Gastroesophageal sphincter (tissue), 4 donors: Measurements from ENCODE around the gene SERPINA12. TPM values are rescaled to one million over a fixed set of nuclear protein-coding genes. Genes with fewer than 3 reads are reported as not detected.

Experiments
- ATAC-seq: fragments of 150-250 bp; one replicate; pipeline ENCODE4 v1.9.1; 2016; ENCODE audit warnings: mild to moderate bottlenecking, moderate library complexity
- H3K27ac ChIP-seq, 4 donors: fragments of 200-600 bp; sonication (generic) in 3 of 4; 1 replicate in 3 of 4; 2 replicates in 1 of 4; pipeline ENCODE4 v1.5.1; 2016 to 2019
- H3K27me3 ChIP-seq: fragments of 200-600 bp; sonication (generic); one replicate; pipeline ENCODE4 v1.5.1; 2019
- H3K36me3 ChIP-seq, 2 donors: fragments of 200-600 bp; sonication (generic); one replicate each; pipeline ENCODE4 v1.5.1; 2019; ENCODE audit warnings: control low read depth in 1 of 2
- H3K4me1 ChIP-seq, 3 donors: fragments of 200-600 bp; sonication (generic); 1 replicate in 2 of 3; 2 replicates in 1 of 3; pipeline ENCODE4 v1.5.1; 2016 to 2019; ENCODE audit warnings: control low read depth in 2 of 3
- H3K4me3 ChIP-seq, 2 donors: fragments of 200-600 bp; sonication (generic); one replicate each; pipeline ENCODE4 v1.5.1; 2019; ENCODE audit warnings: mild to moderate bottlenecking in 1 of 2, moderate library complexity in 1 of 2
- H3K9me3 ChIP-seq, 3 donors: fragments of 200-600 bp; sonication (generic); one replicate each; pipeline ENCODE4 v1.5.1; 2017 to 2019; ENCODE audit warnings: control low read depth in 2 of 3
- EP300 ChIP-seq: sonication (generic); formaldehyde crosslinking; IDR thresholded peaks from one replicate; pipeline ENCODE4 v1.6.1; 2017; ENCODE audit warnings: antibody characterized with exemption, mild to moderate bottlenecking
- POLR2A ChIP-seq, 2 donors: fragments of 450-650 bp; IDR thresholded peaks; one replicate each; pipeline ENCODE4 v1.6.1; 2017; ENCODE audit warnings: antibody characterized with exemption in 2 of 2, mild to moderate bottlenecking in 2 of 2, moderate library complexity in 1 of 2
- POLR2AphosphoS5 ChIP-seq: sonication (generic); formaldehyde crosslinking; IDR thresholded peaks from one replicate; pipeline ENCODE4 v1.6.1; 2017; ENCODE audit warnings: antibody characterized with exemption
- WGBS, 2 donors: methylation state at CpG; one replicate each; pipeline ENCODE4 v1.1.5; 2018; ENCODE audit warnings: low coverage in 1 of 2; 5-methylcytosine and 5-hydroxymethylcytosine counted together
- total RNA-seq, 4 donors: library from RNA; depleted of rRNA; stranded (reverse); fragments of >200 nt; gene quantifications; one replicate each; pipeline ENCODE4 v1.1.0, GENCODE V29; 2016
- TF ChIP-seq, protein P1 (sequence below), 4 experiments: fragments of 200-600 bp in 2 of 4; fragments of 450-650 bp in 2 of 4; sonication (generic) in 1 of 4; IDR thresholded peaks; one replicate each; pipeline ENCODE4 v1.5.1; 2017 to 2019; ENCODE audit warnings: antibody characterized with exemption in 4 of 4, mild to moderate bottlenecking in 2 of 4, moderate library complexity in 2 of 4

The SERPINA12 gene
- total RNA-seq, 4 donors from 2014 or later, result not detected

- Histone ChIP-seq H3K27ac (no peak overlapping the region), H3K9me3 (no peaks in the 10 kb centered on the region), H3K4me3 (no peak overlapping the region), H3K4me1 (peaks cover 0 to 7% (median 0%) of the 10 kb centered on the region in 3 donors), H3K27me3 (peaks cover 25% of the 10 kb centered on the region), H3K36me3 (no peaks in the 10 kb centered on the region)
- TF ChIP-seq POLR2AphosphoS5 (no peak), POLR2A (IDR thresholded peaks at IDR 0.05) (no peak)
- 0 to 45% methylated on average over 4 to 10 of the region's 14 CpGs for WGBS, 2 donors
- ATAC-seq, result no peak
These were observed 61.0 kb downstream of the SERPINA12 start for GRCh38 chr14:94448071-94448808.

GRCh38 chr14:94447206-94447605 is 62.1 kb downstream of the SERPINA12 start:
- 61 to 69% methylated on average over 3 of the region's 3 CpGs for WGBS, 2 donors
- no peaks in the 10 kb centered on the region for H3K36me3 ChIP-seq
- H3K4me1 ChIP-seq, result peaks cover 0 to 7% (median 0%) of the 10 kb centered on the region in 3 donors
- ATAC-seq, result no peak
- peaks cover 22% of the 10 kb centered on the region for H3K27me3 ChIP-seq
- no peak overlapping the region for H3K4me3 ChIP-seq
- H3K27ac ChIP-seq, result no peak overlapping the region
- no peak for TF ChIP-seq POLR2A (IDR thresholded peaks at IDR 0.05)
- no peak for TF ChIP-seq POLR2AphosphoS5
- TF ChIP-seq, protein P1, sequence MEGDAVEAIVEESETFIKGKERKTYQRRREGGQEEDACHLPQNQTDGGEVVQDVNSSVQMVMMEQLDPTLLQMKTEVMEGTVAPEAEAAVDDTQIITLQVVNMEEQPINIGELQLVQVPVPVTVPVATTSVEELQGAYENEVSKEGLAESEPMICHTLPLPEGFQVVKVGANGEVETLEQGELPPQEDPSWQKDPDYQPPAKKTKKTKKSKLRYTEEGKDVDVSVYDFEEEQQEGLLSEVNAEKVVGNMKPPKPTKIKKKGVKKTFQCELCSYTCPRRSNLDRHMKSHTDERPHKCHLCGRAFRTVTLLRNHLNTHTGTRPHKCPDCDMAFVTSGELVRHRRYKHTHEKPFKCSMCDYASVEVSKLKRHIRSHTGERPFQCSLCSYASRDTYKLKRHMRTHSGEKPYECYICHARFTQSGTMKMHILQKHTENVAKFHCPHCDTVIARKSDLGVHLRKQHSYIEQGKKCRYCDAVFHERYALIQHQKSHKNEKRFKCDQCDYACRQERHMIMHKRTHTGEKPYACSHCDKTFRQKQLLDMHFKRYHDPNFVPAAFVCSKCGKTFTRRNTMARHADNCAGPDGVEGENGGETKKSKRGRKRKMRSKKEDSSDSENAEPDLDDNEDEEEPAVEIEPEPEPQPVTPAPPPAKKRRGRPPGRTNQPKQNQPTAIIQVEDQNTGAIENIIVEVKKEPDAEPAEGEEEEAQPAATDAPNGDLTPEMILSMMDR (IDR thresholded peaks at IDR 0.05), result no peak
- TF ChIP-seq EP300, result no peak
- H3K9me3 ChIP-seq, result no peaks in the 10 kb centered on the region

DNA sequence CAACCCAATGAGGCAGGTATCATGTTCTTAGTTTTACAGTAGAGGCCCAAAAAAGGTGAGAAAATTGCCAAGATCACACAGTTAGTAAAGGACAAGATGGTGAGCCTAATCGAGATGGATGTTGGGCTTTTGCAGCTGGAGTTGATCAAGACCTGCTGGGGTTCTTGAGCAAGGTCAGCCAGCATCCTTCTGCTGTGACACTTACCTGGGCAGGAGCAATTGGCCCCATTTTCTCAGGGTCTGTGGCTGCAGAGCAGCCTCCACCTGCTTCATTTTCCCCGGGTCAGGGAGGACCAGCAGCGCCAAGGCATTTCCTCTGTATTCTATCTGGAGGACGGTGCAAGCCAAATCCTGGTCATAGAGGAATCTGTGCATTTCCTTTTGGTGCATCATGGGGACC is 63.1 kb downstream of the SERPINA12 start:
- TF ChIP-seq, protein P1 (IDR thresholded peaks at IDR 0.05), result no peak
- TF ChIP-seq EP300 (no peak), POLR2A (IDR thresholded peaks at IDR 0.05) (no peak), POLR2AphosphoS5 (no peak)
- Histone ChIP-seq H3K27ac (no peak overlapping the region), H3K4me3 (no peak overlapping the region), H3K27me3 (peaks cover 12% of the 10 kb centered on the region), H3K4me1 (peaks cover 0 to 7% (median 0%) of the 10 kb centered on the region in 3 donors), H3K36me3 (no peaks in the 10 kb centered on the region), H3K9me3 (no peaks in the 10 kb centered on the region)
- ATAC-seq, result no peak
- WGBS, 2 donors, result 86% methylated on average over 1 of the region's 4 CpGs; no CpG with 5 or more reads in 1 of the 2 donors

- TF ChIP-seq, protein P1 (IDR thresholded peaks at IDR 0.05), result no peak
- TF ChIP-seq EP300, result no peak
- no peak for TF ChIP-seq POLR2AphosphoS5
- TF ChIP-seq POLR2A (IDR thresholded peaks at IDR 0.05), result no peak
- Histone ChIP-seq H3K9me3 (no peaks in the 10 kb centered on the region), H3K36me3 (no peaks in the 10 kb centered on the region), H3K27ac (no peak overlapping the region), H3K27me3 (peaks cover 10% of the 10 kb centered on the region), H3K4me1 (peaks cover 0 to 7% (median 0%) of the 10 kb centered on the region in 3 donors), H3K4me3 (no peak overlapping the region)
- no peak for ATAC-seq
- WGBS, 2 donors, result 63% methylated on average over 1 of the region's 1 CpG; no CpG with 5 or more reads in 1 of the 2 donors
These were observed 64.3 kb downstream of the SERPINA12 start for GRCh38 chr14:94445003-94445402.

DNA sequence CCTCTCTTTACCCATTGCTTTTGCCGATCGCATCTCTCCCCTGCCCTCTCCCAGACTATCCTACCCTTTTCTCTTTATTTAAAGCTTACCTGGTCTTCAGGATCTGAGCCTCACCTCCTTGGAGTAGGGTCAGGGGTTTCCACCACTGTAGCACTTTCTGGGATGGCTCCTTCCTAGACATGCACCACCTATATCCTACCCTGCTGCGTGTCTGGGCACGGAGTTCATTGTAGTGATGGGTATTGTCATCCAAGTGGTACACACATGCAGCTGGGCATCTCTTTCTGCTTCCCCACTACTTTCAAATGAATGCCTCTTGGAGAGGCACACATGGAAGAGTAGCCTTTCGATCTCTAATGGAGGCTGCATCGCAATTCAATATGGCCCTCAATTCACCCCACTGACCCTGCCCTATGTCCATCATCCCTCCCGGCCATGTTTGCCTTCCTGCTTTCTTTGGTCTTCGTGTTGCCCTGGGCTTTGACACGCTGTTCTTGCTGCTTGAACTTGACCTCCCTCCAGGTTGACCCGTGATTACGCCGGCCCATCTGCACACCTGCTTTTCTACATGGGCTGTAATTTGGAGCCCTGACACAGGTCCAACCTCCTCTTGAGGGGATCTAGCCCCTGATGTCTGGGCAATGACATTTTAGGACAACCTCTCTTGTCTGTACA is 67.6 kb downstream of the SERPINA12 start:
- Histone ChIP-seq H3K9me3 (no peaks in the 10 kb centered on the region), H3K27ac (no peak overlapping the region), H3K27me3 (peaks cover 19% of the 10 kb centered on the region), H3K36me3 (no peaks in the 10 kb centered on the region), H3K4me1 (no peaks in the 10 kb centered on the region), H3K4me3 (no peak overlapping the region)
- ATAC-seq, result no peak
- TF ChIP-seq EP300, result no peak
- no peak for TF ChIP-seq POLR2A (IDR thresholded peaks at IDR 0.05)
- TF ChIP-seq, protein P1 (IDR thresholded peaks at IDR 0.05), result no peak
- TF ChIP-seq POLR2AphosphoS5, result no peak
- WGBS, 2 donors, result 86 to 89% methylated on average over 8 to 11 of the region's 12 CpGs
